HG03108 (cell line): ENCODE measurements around the gene FANCL.
"Not testable (repeated sequence)": the region's sequence is repeated elsewhere in the genome, so short reads cannot be mapped to it uniquely, and the experiment has no call there.

Experiments
- ATAC-seq: cut with Tn5 transposase; IDR thresholded peaks from one replicate; pipeline ENCODE4 v1.9.1; 2021; ENCODE audit warnings: moderate library complexity; ENCODE audit not compliant: unreplicated experiment

Gene FANCL

DNA sequence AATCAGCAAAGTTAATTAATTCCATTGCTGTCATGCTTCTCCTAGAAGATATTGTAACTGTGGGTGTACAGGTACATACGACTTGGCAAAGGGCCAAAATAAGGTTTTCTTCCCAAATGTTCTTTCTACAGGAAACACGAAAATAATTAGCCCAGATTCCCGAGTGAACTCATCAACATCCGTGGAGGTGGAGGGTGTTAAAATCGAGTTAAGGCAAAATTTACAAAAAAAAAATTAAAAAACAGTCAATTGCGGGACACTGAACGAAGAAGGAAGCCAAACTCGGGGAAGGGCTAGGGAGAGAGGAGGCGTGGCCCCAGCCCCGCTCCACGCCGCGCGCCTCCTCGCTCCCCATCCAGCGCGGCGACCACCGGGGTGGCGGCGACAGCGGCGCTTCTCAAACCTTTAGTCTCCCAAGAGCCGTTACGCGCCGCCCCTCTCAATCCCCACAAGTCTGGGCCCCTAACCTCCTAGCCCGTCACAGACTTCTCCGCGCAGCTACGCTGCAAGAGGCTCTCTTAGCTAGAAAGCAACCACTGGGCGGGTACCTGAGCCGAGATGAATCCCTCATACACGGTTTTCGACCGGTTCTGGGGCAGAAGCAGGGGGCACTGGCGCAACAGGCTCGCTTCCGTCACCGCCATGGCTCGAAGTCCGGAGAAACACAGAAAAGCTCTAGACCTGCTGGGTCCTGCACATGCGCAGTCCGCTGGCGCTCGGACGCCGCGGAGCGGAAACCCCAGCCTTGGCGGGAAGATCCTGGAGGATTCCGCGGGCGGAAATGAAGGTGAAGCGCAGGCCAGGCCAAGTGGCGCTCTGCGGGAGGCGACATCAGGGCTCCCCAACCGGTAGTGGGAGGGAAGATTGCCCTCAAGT, at the start of gene FANCL:
TSS of gene FANCL (minus strand) at position 656 of the 876 bp plus-strand sequence. CDS start at position 644, 12 bp downstream.
- peak; percentile 66 for ATAC-seq

DNA sequence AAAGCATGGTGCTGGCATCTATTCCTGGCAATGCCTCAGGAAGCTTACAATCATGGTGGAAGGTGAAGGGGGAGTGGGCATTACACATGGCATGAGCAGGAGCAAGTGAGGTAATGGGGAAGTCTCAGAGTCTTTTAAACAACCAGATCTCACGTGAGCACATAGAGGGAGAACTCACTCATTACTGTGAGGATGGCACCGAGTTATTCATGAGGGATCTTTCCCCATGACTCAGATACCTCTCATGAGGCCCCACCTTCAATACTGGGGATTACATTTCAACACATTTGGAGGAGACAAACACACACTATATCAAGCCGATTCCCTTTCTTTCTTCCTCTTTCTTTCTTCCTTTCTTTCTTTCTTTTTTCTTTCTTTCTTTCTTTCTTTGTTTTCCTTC, 47.9 kb upstream of the FANCL start:
- ATAC-seq, result no peak

DNA sequence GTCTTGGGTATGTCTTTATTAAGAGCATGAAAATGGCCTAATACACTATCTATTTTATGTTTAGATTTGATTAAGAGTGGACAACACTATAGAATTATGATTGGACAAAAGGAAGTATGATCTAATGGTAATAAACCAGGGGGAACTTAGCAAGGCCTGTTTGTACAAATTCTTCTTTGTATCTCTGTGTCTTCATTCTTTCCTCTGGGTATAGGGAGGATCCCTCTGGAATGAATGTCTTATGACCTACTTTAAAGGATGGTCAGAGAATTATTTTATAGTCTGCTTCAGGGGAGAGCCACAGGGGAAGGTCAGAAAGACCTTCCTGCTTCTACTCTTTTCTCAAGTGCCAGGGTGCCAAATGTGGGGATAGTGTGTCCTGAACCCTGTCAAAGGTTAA, 42.8 kb upstream of the FANCL start:
- ATAC-seq, result no peak

DNA sequence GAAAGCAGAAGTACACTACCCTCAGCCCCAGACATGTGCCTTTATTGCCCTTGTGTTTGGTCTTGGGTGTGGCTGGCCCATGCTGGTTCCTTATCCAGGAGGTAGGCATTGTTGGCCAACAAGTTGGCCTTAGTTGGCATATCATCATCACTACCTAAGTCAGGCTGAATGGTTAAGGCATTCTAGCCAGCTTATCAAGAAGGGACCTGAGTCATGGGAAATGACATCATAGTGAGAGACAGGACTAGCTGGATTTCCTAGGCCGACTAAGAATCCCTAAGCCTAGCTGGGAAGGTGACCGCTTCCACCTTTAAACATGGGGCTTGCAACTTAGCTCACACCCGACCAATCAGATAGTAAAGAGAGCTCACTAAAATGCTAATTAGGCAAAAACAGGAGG, 34.0 kb upstream of the FANCL start:
- ATAC-seq, result not testable (repeated sequence)

DNA sequence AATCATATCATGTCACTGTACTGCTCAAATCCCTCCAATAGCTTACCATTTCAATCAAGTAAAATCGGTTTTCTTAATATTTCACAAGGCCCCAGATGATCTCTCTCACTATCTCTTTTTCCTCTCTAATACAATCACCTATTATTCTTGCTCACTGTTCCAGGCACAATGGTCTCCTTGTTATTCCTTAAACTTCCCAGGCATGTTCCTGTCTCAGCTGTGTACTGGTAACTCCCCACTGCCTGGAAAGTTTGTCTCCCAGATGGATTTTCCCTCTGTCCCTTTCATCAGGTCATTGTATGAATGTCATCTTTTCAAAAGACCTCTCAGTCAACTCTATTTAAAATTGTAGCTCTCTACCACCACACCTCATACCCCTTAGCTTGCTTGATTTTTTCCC, 30.7 kb upstream of the FANCL start:
- no peak for ATAC-seq

DNA sequence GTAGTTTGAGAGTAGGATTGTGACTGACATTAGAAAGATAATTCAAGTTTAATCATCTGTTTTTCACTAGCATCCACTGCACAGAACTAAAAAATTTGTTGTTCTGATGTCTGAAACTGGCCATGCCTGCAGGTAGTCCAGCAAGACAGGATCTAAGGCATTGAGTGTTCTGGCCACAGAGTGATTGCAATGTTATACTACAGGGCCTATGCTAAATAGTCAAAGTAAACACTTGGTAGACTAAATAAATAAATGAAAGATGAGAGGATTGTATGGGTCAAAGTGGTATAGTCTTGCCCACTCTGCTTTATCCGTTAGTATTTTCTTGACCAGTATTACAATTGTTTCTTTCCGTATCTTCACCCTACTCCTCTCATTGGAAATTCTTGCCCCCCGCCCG, 27.6 kb upstream of the FANCL start:
- no peak for ATAC-seq

DNA sequence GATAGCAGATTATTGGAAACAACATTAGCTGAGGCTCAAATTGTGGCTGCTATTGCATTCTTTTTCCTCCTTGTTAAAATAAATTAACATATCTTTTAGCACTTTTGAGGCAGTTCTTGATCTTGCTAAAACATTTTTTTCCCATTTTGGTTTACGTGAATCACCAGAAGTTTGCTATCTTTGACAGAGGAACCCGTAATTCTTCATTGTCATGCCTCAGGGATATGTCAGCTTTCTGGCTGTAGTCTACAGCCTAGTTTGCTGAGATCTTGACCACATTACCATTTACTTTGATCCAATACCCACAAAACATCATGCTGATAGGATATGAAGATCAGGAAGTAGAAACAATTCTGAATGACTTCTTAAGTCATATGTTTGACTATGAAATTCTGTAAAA, 25.1 kb upstream of the FANCL start:
- ATAC-seq, result no peak

DNA sequence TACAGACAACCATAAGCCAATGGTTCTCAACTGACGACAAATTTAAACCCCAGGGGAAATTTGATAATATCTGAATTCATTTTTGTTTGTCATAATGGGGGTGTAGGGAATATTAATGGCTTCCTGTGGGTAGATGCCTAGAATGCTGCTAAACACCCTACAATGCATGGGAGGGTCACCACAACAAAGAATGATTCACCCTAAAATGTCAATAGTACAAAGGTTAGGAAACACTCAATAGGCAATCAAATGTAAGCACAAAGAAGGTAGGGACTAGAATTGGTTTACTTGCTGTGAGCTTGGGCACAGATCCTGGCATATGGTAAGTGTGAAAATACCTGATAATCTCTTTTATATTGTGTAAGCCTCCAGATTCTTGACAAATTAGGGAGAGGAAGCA, 20.1 kb upstream of the FANCL start:
- ATAC-seq, result no peak

DNA sequence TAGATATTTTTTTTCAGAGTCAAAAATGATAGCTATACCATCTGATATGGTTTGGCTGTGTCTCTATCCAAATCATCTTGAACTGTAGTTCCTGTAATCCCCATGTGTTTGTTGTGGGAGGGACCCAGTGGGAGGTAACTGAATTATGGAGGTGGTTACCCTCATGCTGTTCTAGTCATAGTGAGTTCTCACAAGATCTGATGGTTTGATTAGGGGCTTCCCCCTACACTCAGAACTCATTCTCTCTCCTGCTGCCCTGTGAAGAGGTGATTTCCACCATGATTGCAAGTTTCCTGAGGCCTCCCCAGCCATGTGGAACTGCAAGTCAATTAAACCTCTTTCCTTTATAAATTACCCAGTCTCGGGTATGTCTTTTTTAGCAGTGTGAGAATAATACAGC, 17.3 kb upstream of the FANCL start:
- not testable (repeated sequence) for ATAC-seq

DNA sequence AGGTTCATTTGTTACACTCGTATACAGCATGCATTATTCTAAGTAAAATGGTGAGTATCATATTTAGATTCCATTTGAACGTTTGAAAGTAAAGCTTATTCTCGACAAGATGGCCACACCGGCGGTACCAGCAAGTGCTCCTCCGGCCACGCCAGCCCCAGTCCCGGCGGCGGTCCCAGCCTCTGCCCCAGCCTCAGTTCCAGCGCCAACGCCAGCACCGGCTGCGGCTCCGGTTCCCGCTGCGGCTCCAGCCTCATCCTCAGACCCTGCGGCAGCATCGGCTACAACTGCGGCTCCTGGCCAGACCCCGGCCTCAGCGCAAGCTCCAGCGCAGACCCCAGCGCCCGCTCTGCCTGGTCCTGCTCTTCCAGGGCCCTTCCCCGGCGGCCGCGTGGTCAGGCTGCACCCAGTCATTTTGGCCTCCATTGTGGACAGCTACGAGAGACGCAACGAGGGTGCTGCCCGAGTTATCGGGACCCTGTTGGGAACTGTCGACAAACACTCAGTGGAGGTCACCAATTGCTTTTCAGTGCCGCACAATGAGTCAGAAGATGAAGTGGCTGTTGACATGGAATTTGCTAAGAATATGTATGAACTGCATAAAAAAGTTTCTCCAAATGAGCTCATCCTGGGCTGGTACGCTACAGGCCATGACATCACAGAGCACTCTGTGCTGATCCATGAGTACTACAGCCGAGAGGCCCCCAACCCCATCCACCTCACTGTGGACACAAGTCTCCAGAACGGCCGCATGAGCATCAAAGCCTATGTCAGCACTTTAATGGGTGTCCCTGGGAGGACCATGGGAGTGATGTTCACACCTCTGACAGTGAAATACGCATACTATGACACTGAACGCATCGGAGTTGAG, 10.4 kb upstream of the FANCL start:
- not testable (repeated sequence) for ATAC-seq

DNA sequence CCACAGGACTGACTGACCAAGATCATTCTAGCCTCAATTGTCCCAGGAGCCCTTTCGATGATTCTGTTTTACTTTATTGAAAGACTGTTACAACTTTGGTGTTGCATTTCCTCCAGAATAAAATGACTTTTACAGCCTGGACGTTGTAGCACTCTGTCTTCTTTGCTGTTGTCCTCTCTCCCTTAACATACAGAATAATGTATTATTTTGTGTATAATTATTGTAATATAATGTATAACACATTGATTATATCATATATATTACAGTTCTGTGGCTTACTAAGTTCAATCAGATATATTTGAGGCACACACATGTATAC, 380 bp upstream of the FANCL start:
- no peak for ATAC-seq

DNA sequence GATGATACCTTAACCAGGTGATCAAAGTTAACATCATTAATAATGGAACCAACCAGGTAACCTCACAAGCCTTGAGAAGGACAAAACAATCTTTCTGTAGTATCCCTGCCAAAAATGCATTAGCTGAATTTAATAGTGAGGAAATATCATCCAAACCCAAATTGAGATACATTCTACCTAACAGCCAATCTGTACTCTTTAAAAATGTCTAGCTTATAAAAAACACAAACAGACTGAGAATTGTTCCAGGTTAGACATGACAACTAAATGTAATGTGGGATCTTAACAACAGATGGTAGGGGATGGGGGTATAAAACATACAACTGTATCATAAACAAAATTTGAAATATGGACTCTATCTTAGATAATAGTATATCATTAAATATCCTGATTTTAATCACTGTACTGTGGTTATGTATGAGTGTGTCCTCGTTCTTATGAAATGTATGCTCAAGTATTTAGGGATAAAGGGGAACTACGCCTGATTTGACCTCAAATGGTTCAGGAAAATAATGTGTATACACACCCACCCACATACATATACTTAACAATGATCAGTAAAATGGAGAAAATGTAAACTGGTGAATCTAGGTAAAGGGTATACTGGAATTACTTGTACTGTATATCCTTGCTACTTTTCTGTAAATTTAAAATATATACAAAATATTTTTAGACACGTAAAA, 1.7 kb downstream of the FANCL start:
- no peak for ATAC-seq

DNA sequence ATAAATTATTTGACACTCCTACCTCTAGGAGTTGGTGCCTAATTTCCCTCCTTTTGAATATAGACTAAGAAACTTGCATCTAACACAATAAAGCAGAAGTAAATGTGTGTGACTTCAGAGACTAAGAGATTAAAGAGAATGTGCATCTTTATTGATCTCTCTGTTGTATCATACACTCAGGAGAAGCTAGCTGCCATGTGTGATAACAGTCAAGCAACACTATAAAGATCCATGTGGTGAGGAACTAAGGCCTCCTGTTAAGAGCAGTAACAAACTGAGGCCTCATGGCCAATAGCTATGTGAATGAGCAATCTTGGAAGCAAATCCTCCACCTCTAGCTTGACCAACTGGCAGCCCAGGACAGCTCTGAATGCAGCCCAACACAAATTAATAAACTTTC, 3.4 kb downstream of the FANCL start:
- no peak for ATAC-seq

DNA sequence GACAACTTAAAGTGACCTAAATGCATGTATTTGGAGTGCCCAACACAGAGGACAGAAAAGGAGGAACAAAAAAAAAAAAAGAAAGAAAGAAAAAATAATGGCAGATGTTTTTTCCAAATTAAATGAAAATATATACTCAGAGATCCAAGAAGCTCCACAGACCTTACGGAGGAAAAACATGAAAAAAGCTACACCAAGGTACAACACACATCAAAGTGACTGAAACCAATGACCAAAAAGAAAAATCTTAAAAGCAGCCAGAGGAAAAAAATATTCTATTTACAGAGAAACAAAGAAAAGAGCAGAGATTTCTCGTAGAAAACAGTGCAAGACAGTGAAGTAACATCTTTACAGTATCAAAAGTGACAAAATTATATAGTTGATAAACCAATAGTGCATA, 5.1 kb downstream of the FANCL start:
- ATAC-seq, result no peak

DNA sequence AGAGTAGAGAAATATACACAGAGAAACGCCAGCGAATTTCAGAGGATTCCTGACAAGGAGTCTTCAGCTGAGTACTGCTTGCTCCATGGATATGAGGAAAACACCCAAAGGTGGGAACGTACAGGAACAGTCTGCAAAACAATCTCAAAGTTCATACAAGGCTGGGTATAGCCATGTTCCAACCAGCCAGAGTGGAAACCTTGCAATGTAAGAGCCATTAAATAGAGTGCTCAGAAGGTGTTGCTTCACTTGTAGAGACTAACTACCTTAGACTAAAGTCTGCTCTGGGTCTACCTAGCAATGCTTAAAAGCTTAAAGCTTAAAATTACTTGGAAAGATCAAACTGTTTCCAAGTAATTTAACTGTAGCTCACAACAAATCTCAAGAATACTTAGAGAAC, 6.0 kb downstream of the FANCL start:
- no peak for ATAC-seq

DNA sequence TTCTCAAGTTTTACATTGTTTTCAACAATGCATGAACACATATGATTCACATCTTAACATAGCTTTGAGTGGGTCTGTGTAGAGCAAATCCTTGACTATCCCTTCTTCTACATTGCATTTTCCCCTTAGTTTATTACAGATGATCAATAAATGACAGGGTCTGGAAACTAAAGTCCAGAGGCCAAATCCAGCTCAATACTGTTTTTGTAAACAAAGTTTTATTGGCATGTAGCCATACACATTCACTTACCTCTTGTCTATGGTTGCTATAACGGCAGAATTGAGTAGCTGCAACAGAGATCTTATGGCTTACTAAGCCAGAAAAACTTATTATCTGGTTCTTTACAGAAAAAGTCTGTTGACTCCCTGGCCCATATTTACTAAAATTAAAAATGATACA, 12.8 kb downstream of the FANCL start:
- ATAC-seq, result no peak

DNA sequence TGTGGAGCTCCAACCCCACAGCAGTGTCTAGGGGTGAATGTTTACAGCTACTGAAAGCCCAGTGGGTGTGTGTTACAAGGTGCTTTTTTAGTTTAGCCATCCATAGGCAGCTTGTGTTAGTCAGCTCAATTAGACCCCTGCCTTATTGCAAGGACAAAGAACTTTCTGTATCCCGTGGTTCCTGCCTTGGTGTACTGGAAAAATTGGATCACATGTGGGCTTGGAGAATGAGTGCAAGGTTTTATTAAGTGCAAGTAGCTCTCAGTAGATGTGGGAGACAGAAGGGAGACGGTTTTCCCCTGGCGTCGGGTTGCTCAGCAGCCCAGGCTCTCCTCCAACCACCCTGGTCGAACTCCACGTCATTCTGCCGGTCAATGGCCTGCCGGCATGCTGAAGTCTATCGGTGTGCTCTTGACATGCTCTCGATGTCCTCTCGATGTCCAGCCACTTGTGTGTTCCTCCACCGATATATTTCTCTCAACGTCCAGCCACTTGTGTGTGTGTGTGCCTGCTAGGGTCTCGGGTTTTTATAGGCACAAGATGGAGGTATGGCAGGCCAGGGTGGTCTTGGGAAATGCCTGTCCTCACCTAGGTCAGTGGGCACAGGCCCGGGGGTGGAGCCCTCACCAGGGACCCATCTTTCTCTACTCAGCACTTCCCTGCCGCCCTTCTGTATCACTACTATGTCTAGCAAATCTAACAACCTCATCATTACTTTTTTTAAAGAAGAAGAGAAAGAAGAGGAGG, 13.8 kb downstream of the FANCL start:
- no peak for ATAC-seq

DNA sequence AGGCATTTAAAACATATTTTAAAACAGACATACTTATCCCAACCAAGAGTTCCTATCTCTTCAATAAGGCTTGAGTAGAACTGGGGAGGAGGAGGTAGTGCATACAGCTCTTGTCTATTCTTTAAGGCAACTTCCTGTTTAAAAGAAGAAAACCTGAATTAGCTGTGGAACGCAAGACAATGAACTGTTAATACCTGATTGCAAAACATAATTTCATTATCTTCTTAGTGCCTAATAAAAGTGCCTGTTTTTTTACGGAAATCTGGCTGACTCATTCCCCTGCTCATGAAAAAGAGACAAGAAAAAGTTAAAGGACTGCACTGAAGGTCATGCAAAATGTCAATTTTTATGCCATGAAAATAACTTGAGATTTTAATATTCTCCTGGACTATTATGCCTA, 19.2 kb downstream of the FANCL start:
- ATAC-seq, result no peak

DNA sequence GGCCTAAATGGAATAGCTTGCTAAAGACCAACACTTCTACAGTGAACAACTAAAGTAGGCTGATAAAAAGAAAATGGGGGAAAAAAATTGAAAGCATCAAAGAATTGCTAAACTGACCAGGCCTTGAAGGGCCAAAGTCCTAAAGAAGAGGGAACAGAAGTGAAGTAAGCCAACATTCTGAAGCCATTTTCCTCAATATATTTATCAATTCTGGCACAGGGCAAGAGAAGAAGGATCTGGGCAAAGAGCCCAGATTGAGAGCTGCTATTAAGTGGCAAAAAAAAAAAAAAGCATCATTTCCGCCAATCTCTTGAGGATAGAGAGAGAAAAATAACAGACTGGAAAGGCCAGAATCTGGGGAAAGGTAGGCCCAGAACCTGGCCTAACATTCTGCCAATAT, 25.7 kb downstream of the FANCL start:
- ATAC-seq, result no peak

DNA sequence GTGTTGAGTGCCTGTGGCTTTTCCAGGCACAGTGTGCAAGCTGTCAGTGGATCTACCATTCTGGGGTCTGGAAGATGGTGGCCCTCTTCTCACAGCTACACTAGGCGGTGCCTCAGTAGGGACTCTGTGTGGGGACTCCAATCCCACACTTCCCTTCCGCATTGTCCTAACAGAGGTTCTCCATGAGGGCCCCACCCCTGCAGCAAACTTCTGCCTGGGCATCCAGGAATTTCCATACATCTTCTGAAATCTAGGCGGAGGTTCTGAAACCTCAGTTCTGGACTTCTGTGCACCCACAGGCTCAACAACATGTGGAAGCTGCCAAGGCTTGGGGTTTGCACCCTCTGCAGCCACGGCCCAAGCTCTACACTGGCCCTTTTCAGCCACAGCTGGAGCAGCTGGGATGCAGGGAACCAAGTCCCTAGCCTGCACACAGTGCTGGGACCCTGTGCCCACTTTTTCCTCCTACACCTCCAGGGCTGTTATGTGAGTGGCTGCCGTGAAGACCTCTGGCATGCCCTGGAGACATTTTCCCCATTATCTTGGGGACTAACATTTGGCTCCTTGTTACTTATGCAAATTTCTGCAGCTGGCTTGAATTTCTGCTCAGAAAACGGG, 30.1 kb downstream of the FANCL start:
- ATAC-seq, result not testable (repeated sequence)
